DMS 273 (cell line): ENCODE results near the gene AP5Z1.
"Not testable (repeated sequence)": the region's sequence is repeated elsewhere in the genome, so short reads cannot be mapped to it uniquely, and the experiment has no call there.

Experiments
- DNase-seq: peaks from one replicate; lab custom pipeline; 2025; ENCODE audit not compliant: unreplicated experiment; lab: John Stamatoyannopoulos, UW

AP5Z1 gene

GRCh38 chr7:4800926-4801838 is 25.8 kb downstream of the AP5Z1 start:
- DNase-seq, result peak; percentile 48

GRCh38 chr7:4801839-4802231 is 26.4 kb downstream of the AP5Z1 start:
- no peak for DNase-seq

- DNase-seq, result not testable (repeated sequence)
Observed at GRCh38 chr7:4802577-4802976, 27.2 kb downstream of the AP5Z1 start.

- DNase-seq, result peak; percentile 36
Observed at GRCh38 chr7:4803397-4804241, 28.2 kb downstream of the AP5Z1 start.

- no peak for DNase-seq
Observed at GRCh38 chr7:4805110-4805983, 29.9 kb downstream of the AP5Z1 start.

- no peak for DNase-seq
Observed at GRCh38 chr7:4805984-4806300, 30.5 kb downstream of the AP5Z1 start.

- DNase-seq, result no peak
Observed at GRCh38 chr7:4806983-4807597, 31.7 kb downstream of the AP5Z1 start.

- DNase-seq, result no peak
Observed at GRCh38 chr7:4807598-4808016, 32.2 kb downstream of the AP5Z1 start.

GRCh38 chr7:4808026-4808425 is 32.6 kb downstream of the AP5Z1 start:
- no peak for DNase-seq

- no peak for DNase-seq
Observed at GRCh38 chr7:4808565-4808964, 33.1 kb downstream of the AP5Z1 start.

GRCh38 chr7:4809091-4809591 is 33.7 kb downstream of the AP5Z1 start:
- no peak for DNase-seq

GRCh38 chr7:4809666-4810065 is 34.2 kb downstream of the AP5Z1 start:
- DNase-seq, result no peak

- DNase-seq, result no peak
Observed at GRCh38 chr7:4814433-4814832, 39.0 kb downstream of the AP5Z1 start.

GRCh38 chr7:4815121-4815520 is 39.7 kb downstream of the AP5Z1 start:
- DNase-seq, result no peak

GRCh38 chr7:4815609-4816418 is 40.4 kb downstream of the AP5Z1 start:
- no peak for DNase-seq

- no peak for DNase-seq
Observed at GRCh38 chr7:4816419-4817080, 41.1 kb downstream of the AP5Z1 start.

- no peak for DNase-seq
Observed at GRCh38 chr7:4817178-4817901, 41.9 kb downstream of the AP5Z1 start.

- no peak for DNase-seq
Observed at GRCh38 chr7:4818000-4818794, 42.8 kb downstream of the AP5Z1 start.
